ENCODE data around the gene INKA2.

INKA2 gene

GRCh38 chr1:111768023-111768422 is 28.8 kb upstream of the INKA2 start:
- TF ChIP-seq CTCF (IDR thresholded peaks at IDR 0.05; ENCODE audit: low read length, missing control alignments): no peak

GRCh38 chr1:111762332-111762731 is 23.1 kb upstream of the INKA2 start:
- no peak overlapping the region for H3K4me3 ChIP-seq (replicated peaks; ENCODE audit: low read depth, low read length)
- no peak for TF ChIP-seq CTCF (IDR thresholded peaks at IDR 0.05; ENCODE audit: low read length, missing control alignments)
- no peak for DNase-seq (ENCODE audit: low read depth)

More at GRCh38 chr1:111768023-111768422, 28.8 kb upstream of the INKA2 start:
- DNase-seq (ENCODE audit: low read depth): no peak
- no peak overlapping the region for H3K4me3 ChIP-seq (replicated peaks; ENCODE audit: low read depth, low read length)

- H3K4me3 ChIP-seq (replicated peaks; ENCODE audit: low read depth, low read length): no peak overlapping the region
- no peak for TF ChIP-seq CTCF (IDR thresholded peaks at IDR 0.05; ENCODE audit: low read length, missing control alignments)
- DNase-seq (ENCODE audit: low read depth): no peak
These were observed 22.5 kb upstream of the INKA2 start for GRCh38 chr1:111761717-111762116.

- H3K4me3 ChIP-seq (replicated peaks; ENCODE audit: low read depth, low read length): no peak overlapping the region
- TF ChIP-seq CTCF (IDR thresholded peaks at IDR 0.05; ENCODE audit: low read length, missing control alignments): peak; percentile 18
- no peak for DNase-seq (ENCODE audit: low read depth)
These were observed 19.2 kb upstream of the INKA2 start for GRCh38 chr1:111758373-111758772.

GRCh38 chr1:111756124-111756513 is 16.9 kb upstream of the INKA2 start:
- peak overlapping the region; percentile 94 for H3K4me3 ChIP-seq (replicated peaks; ENCODE audit: low read depth, low read length)
- DNase-seq (ENCODE audit: low read depth): no peak
- TF ChIP-seq CTCF (IDR thresholded peaks at IDR 0.05; ENCODE audit: low read length, missing control alignments): no peak

- DNase-seq (ENCODE audit: low read depth): peak; percentile 98
- peak within 1 kb of the TSS; percentile 94 for H3K4me3 ChIP-seq (replicated peaks; ENCODE audit: low read depth, low read length)
- peak; percentile 61 for TF ChIP-seq CTCF (IDR thresholded peaks at IDR 0.05; ENCODE audit: low read length, missing control alignments)
These were observed 16.3 kb upstream of the INKA2 start, which contains the start of gene DDX20 for GRCh38 chr1:111755331-111756123. Gene DDX20 (plus strand): TSS chr1:111755901. CDS start chr1:111755925, 24 bp downstream.

- H3K4me3 ChIP-seq (replicated peaks; ENCODE audit: low read depth, low read length): peak overlapping the region; percentile 94
- TF ChIP-seq CTCF (IDR thresholded peaks at IDR 0.05; ENCODE audit: low read length, missing control alignments): no peak
- peak; percentile 73 for DNase-seq (ENCODE audit: low read depth)
These were observed 15.8 kb upstream of the INKA2 start for GRCh38 chr1:111754984-111755330.

Data from fibroblast of pulmonary artery (primary cell).